ENCODE results near the gene ARHGEF38.
"Not testable (repeated sequence)": the region's sequence is repeated elsewhere in the genome, so short reads cannot be mapped to it uniquely, and the experiment has no call there.

The ARHGEF38 gene

DNA sequence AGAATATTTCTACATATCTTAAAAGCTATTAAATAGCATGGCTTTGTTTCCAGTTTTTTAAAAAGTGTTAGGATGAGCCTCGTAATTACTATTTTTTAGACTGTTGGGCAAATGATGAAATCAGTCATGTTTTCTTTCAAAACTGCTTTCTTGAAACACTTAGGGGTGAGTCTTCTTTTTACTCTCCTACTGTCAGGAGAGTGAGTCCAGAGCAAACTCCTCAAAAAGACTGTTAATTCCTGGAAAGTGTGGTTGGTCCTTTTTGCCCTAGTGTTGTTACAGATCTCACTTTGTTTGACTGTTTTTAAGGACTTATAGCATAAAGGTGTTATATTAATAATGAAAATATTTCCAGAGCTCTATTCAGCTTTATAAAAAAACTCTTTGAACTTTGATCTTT, 162.5 kb downstream of the ARHGEF38 start:
- DNase-seq (ENCODE audit: low read depth): no peak

DNA sequence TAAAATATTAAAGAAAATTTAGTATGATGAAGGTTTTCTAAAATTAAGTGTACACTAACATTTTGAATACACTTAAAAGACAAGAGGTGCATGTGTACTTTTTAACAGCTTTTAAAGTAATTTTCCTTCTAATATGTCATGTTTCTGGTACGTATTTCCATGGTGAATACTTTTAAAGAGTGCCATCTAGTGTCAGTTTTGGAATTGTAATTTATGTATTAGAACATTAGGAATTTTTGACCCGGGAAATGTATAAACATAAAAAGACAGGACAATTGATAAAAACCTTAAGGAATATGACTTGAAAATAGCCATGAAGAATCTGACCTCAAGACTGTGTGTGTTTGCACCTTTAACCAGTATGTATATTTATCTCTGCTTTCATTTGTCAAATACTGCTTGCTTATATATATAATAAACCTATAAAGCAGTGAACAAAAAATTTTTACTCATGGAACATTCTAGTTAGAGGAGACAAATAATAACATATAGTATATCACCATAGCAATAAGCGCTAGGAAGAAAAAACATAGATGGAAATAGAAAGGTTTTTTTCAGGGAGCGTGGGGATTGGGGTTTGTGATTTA, 163.4 kb downstream of the ARHGEF38 start:
- DNase-seq (ENCODE audit: low read depth): no peak

- DNase-seq (ENCODE audit: low read depth): no peak
Measured at GRCh38 chr4:105719204-105719603, 166.8 kb downstream of the ARHGEF38 start.

GRCh38 chr4:105725623-105726022, 173.2 kb downstream of the ARHGEF38 start:
- no peak for DNase-seq (ENCODE audit: low read depth)

DNA sequence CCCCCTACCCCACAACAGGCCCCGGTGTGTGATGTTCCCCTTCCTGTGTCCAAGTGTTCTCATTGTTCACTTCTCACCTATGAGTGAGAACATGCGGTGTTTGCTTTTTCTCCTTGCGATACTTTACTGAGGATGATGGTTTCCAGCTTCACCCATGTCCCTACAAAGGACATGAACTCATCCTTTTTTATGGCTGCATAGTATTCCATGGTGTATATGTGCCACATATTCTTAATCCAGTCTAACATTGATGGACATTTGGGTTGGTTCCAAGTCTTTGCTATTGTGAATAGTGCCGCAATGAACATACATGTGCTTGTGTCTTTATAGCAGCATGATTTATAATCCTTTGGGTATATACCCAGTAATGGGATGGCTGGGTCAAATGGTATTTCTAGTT, 177.5 kb downstream of the ARHGEF38 start:
- not testable (repeated sequence) for DNase-seq (ENCODE audit: low read depth)
